HepG2 (cell line): ENCODE measurements around the gene SI. TPM values are rescaled to one million over a fixed set of nuclear protein-coding genes. Genes with fewer than 3 reads are reported as not detected.

Experiments
- ATAC-seq: fragments of 200-7000 bp; cut with Tn5 transposase; 3 replicates; pipeline ENCODE4 v1.9.1; 2020; ENCODE audit warnings: mild to moderate bottlenecking, moderate library complexity
- BruUV-seq: library from RNA; stranded (reverse); fragments of 400-500 nt; replicated peaks from 2 replicates; lab custom pipeline; 2021; lab: Mats Ljungman, UMichigan
- CTCF ChIA-PET: fragments of 300-600 bp; formaldehyde crosslinking; extraction: SDS; loops from one replicate; lab custom pipeline; 2021; ENCODE audit warnings: low total read pairs, inconsistent platforms, low intra/inter-chr PET ratio; lab: Yijun Ruan, JAX
- POLR2A ChIA-PET: fragments of 350-600 bp; sonication (Branson Sonifier 250); formaldehyde crosslinking; loops from one replicate; lab custom pipeline; 2020; ENCODE audit warnings: antibody characterized with exemption, inconsistent platforms; lab: Yijun Ruan, JAX
- DNase-seq: peaks from one replicate; pipeline ENCODE4 v3.0.0-alpha.2; 2015; ENCODE audit warnings: low spot score
- FAIRE-seq: peaks from 3 replicates; lab custom pipeline; 2011; peaks lifted over from hg19 to GRCh38; lab: Jason Lieb, UNC
- H2AFZ ChIP-seq: one replicate; pipeline ENCODE4 v1.6.1; 2011; ENCODE audit warnings: low read length, inconsistent platforms
- H3K27ac ChIP-seq: fragments of 300-600 bp; 3 replicates; pipeline ENCODE4 v1.8.0; 2011; ENCODE audit warnings: mixed run types, mild to moderate bottlenecking, mixed read lengths, low read length, inconsistent platforms; ENCODE audit not compliant: insufficient read depth; ENCODE audit errors: extremely low read length
- H3K27me3 ChIP-seq, 2 experiments: fragments of 200-600 bp in 1 of 2; 2 replicates in 1 of 2; 3 replicates in 1 of 2; pipeline versions ENCODE4 v1.6.0 to v1.8.0; 2011; ENCODE audit warnings: low read length in 2 of 2, mild to moderate bottlenecking in 2 of 2, moderate library complexity in 2 of 2, inconsistent platforms in 1 of 2; ENCODE audit not compliant: insufficient read depth in 2 of 2, control insufficient read depth in 1 of 2
- H3K36me3 ChIP-seq, 2 experiments: fragments of 200-600 bp in 1 of 2; replicated peaks in 1 of 2; 2 replicates in 1 of 2; 3 replicates in 1 of 2; pipeline versions ENCODE4 v1.5.1 to v1.8.0; 2011; ENCODE audit warnings: low read length in 2 of 2, inconsistent platforms in 1 of 2; ENCODE audit not compliant: insufficient read depth in 2 of 2, control insufficient read depth in 1 of 2
- H3K4me1 ChIP-seq: 2 replicates; pipeline ENCODE4 v1.5.1; 2012; ENCODE audit warnings: low read length, inconsistent platforms; ENCODE audit not compliant: insufficient read depth
- H3K4me2 ChIP-seq: 2 replicates; pipeline ENCODE4 v1.6.0; 2011; ENCODE audit warnings: low read depth, low read length, inconsistent platforms
- H3K4me3 ChIP-seq, 3 experiments: fragments of 200-600 bp in 1 of 3; sonication (generic), shearing (Covaris generic) in 1 of 3; replicated peaks in 1 of 3; 2 replicates each; pipeline ENCODE4 v1.5.1; 2011 to 2016; ENCODE audit warnings: low read length in 3 of 3, inconsistent platforms in 2 of 3, low read depth in 2 of 3, mild to moderate bottlenecking in 2 of 3, control low read depth in 1 of 3, mixed read lengths in 1 of 3; ENCODE audit not compliant: insufficient read depth in 1 of 3
- H3K79me2 ChIP-seq: one replicate; pipeline ENCODE4 v1.6.1; 2011; ENCODE audit warnings: low read length, inconsistent platforms; ENCODE audit not compliant: insufficient read depth
- H3K9ac ChIP-seq: 2 replicates; pipeline ENCODE4 v1.6.0; 2011; ENCODE audit warnings: mild to moderate bottlenecking, low read depth, low read length, inconsistent platforms; ENCODE audit not compliant: insufficient read depth
- H3K9me3 ChIP-seq: 2 replicates; pipeline ENCODE4 v1.5.1; 2012; ENCODE audit warnings: mild to moderate bottlenecking, low read length
- H4K20me1 ChIP-seq: 2 replicates; pipeline ENCODE4 v1.6.0; 2011; ENCODE audit warnings: inconsistent platforms, mild to moderate bottlenecking, low read length, moderate library complexity; ENCODE audit not compliant: insufficient read depth
- HNRNPK ChIP-seq: fragments of 200-400 bp; formaldehyde crosslinking; IDR thresholded peaks from 2 replicates; pipeline ENCODE4 v1.6.1; 2018; ENCODE audit warnings: low read length, low read depth, moderate library complexity, mild to moderate bottlenecking; ENCODE audit not compliant: poor library complexity, severe bottlenecking
- MIER3 ChIP-seq: IDR thresholded peaks from 2 replicates; pipeline ENCODE4 v1.6.1; 2016; ENCODE audit warnings: missing compliant biosample characterization, borderline replicate concordance
- STAG1 ChIP-seq: sonication (generic); formaldehyde crosslinking; IDR thresholded peaks from 2 replicates; pipeline ENCODE4 v1.4.0; 2020; ENCODE audit warnings: missing genetic modification reagents
- ZSCAN21 ChIP-seq: sonication (generic); formaldehyde crosslinking; IDR thresholded peaks from 2 replicates; pipeline ENCODE4 v1.8.0; 2022; ENCODE audit warnings: mild to moderate bottlenecking, missing genetic modification reagents, moderate library complexity, borderline replicate concordance
- ZSCAN29 ChIP-seq: sonication (generic); formaldehyde crosslinking; conservative IDR thresholded peaks from 2 replicates; pipeline ENCODE4 v1.4.0; 2020; ENCODE audit warnings: mild to moderate bottlenecking, missing genetic modification reagents
- WGBS: methylation state at CpG from one replicate; pipeline ENCODE4 v1.1.6; 2017; ENCODE audit warnings: low lambda C conversion rate; 5-methylcytosine and 5-hydroxymethylcytosine counted together
- in situ Hi-C: cut with HindIII; loops from 2 replicates; pipeline ENCODE4 v1.10.0; 2017; ENCODE audit warnings: low pct_unique_long_range_greater_than_20kb; ENCODE audit not compliant: extremely low pct_ligation_motif_present
- intact Hi-C: fragments of 100-400 bp; cut with micrococcal nuclease; formaldehyde crosslinking; loops from one replicate; pipeline ENCODE4 v1.10.0; 2022; ENCODE audit not compliant: unreplicated experiment
- polyA plus RNA-seq, 8 experiments: library from polyadenylated mRNA; depleted of rRNA in 3 of 8; stranded (reverse) in 7 of 8; unstranded in 1 of 8; fragments of >200 nt; fragmentation: Illumina TruSeq in 4 of 8; extraction: Trizol in 4 of 8; gene quantifications; 2 replicates each; pipeline versions ENCODE4 v1.2.1 to v1.2.3, GENCODE V29; 2011 to 2016; ENCODE audit warnings: low read depth in 4 of 8, missing spikeins in 1 of 8, mixed read lengths in 1 of 8; ENCODE audit not compliant: insufficient read depth in 1 of 8
- total RNA-seq, 5 experiments: library from RNA; depleted of rRNA; stranded (reverse); fragments of >200 nt; fragmentation: Illumina TruSeq; extraction: Trizol; gene quantifications; 2 replicates each; pipeline ENCODE4 v1.2.3, GENCODE V29; 2016; ENCODE audit warnings: low read depth in 1 of 5
- TF ChIP-seq, protein P1 (sequence below): sonication (generic); formaldehyde crosslinking; IDR thresholded peaks from 2 replicates; pipeline ENCODE4 v1.5.0; 2020; ENCODE audit warnings: mild to moderate bottlenecking, missing genetic modification reagents, moderate library complexity

SI gene
- total and polyA plus RNA-seq, 2 of the 13 experiments (the other 11 are each of a cell fraction or from before 2014, with no cell fraction given): not detected

DNA sequence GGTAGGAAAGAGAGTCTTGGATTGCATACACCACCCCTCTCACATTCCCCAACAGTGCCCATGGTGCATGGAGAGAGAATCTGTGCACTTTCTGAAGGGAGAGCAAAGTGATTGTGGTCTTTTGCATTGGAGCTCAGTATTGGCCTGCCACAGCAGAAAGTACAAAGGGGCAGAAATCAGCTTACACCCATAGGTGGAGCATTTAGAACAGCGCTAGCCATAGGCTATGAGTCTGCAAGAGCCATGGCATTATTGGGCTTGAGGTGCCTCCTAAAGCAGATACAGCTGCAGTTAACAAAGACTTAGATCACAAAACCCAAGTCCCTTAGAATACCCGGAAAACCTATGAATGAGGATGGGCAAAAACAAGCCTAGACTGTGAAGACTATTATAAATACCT lies 21.8 kb downstream of the SI start:
- Histone ChIP-seq H3K9ac (no peak overlapping the region), H3K36me3 (no peaks in the 10 kb centered on the region), H4K20me1 (no peaks in the 10 kb centered on the region), H3K27ac (no peak overlapping the region), H3K27me3 (no peaks in the 10 kb centered on the region), H3K79me2 (no peaks in the 10 kb centered on the region), H3K4me3 (no peak overlapping the region), H3K4me2 (no peak overlapping the region), H2AFZ (no peak overlapping the region), H3K4me1 (no peaks in the 10 kb centered on the region), H3K9me3 (no peaks in the 10 kb centered on the region)
- TF ChIP-seq, protein P1, sequence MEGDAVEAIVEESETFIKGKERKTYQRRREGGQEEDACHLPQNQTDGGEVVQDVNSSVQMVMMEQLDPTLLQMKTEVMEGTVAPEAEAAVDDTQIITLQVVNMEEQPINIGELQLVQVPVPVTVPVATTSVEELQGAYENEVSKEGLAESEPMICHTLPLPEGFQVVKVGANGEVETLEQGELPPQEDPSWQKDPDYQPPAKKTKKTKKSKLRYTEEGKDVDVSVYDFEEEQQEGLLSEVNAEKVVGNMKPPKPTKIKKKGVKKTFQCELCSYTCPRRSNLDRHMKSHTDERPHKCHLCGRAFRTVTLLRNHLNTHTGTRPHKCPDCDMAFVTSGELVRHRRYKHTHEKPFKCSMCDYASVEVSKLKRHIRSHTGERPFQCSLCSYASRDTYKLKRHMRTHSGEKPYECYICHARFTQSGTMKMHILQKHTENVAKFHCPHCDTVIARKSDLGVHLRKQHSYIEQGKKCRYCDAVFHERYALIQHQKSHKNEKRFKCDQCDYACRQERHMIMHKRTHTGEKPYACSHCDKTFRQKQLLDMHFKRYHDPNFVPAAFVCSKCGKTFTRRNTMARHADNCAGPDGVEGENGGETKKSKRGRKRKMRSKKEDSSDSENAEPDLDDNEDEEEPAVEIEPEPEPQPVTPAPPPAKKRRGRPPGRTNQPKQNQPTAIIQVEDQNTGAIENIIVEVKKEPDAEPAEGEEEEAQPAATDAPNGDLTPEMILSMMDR (CRISPR knock-in tag): 0 out of 2 replicates have a peak, but pooled peaks have one; percentile 11
- TF ChIP-seq ZSCAN21 (CRISPR knock-in tag) (no peak), STAG1 (CRISPR knock-in tag) (peak; percentile 26)
- DNase-seq (no peak), ATAC-seq (peak; percentile 85), FAIRE-seq (no peak)
- POLR2A ChIA-PET: no interaction called here
- CTCF ChIA-PET: no interaction called here
- BruUV-seq: no TSS peak
- intact Hi-C loops (loop anchor here (5.0 kb wide), 1 partner anchor 131 kb away; no protein-coding TSS in a partner anchor), in situ Hi-C loops (no loop called here)
- WGBS: 0% methylated on average over 2 of the region's 2 CpGs

DNA sequence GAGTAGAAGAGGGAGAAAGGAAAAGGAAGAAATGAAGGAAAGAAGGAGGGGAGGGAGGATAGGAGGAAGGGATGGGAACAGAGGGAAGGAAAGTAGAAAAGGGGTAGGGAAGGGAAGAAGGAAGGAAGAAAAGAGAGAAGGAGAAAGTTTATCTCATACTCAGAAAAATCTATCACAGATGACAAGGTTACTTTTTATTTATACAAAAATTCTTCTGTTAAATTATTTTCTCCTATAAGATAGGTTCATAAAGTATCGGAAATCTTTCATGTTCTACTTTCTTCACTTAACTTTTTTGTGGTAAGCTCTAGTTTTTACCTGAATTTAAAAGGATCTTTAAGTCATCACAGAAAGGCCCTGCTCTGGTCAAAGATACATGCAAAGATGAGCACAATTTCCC lies 38.1 kb downstream of the SI start:
- no peak overlapping the region for H3K9ac ChIP-seq
- no peaks in the 10 kb centered on the region for H3K79me2 ChIP-seq
- CTCF ChIA-PET: no interaction called here
- DNase-seq (no peak), FAIRE-seq (no peak), ATAC-seq (no peak)
- intact Hi-C loops: no loop called here
- no peaks in the 10 kb centered on the region for H3K9me3 ChIP-seq
- H3K36me3 ChIP-seq: no peaks in the 10 kb centered on the region
- H3K4me2 ChIP-seq: no peak overlapping the region
- H3K27me3 ChIP-seq: no peaks in the 10 kb centered on the region
- no TSS peak for BruUV-seq
- WGBS: 0% methylated on average over 1 of the region's 1 CpG
- H3K27ac ChIP-seq: no peak overlapping the region
- no peak overlapping the region for H2AFZ ChIP-seq
- POLR2A ChIA-PET: no interaction called here
- TF ChIP-seq MIER3 (CRISPR knock-in tag) (no peak), HNRNPK (peak; percentile 89), ZSCAN29 (CRISPR knock-in tag) (no peak)
- in situ Hi-C loops: no loop called here
- H3K4me3 ChIP-seq: no peak overlapping the region
- H4K20me1 ChIP-seq: no peaks in the 10 kb centered on the region
- H3K4me1 ChIP-seq: no peaks in the 10 kb centered on the region
